22Rv1 (cell line): Measurements from ENCODE around the gene THADA.

ENCODE experiments used
- CTCF ChIP-seq: fragments of 450-650 bp; IDR thresholded peaks from 2 replicates; pipeline ENCODE4 v1.5.1; 2017; ENCODE audit warnings: mild to moderate bottlenecking
- ZFX ChIP-seq: fragments of 450-650 bp; IDR thresholded peaks from 2 replicates; pipeline ENCODE4 v1.6.1; 2017; ENCODE audit warnings: antibody characterized with exemption, borderline replicate concordance

DNA sequence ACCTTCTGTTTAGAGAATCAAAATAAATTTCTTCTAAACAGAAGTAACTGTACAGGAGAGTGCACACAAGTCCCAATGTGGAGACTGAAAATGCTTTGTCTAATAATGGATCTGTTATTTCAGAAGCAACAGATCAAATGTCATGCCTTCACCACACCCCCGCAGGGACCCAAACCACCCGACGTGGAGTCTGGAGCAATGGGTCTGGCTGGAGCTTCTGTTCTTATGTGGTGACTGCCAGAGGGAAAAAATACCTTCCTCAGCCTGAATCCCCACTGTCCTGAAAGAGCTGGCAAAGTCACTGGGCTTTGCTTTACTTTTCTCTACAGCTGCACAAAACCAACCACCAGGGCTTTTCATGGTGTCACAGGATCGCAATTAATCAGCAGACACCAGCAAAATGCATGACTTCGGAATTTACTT lies 250.4 kb downstream of the THADA start:
- no peak for TF ChIP-seq CTCF
- TF ChIP-seq ZFX, result no peak
